ENCODE measurements around the gene FGF8. TPM values are rescaled to one million over a fixed set of nuclear protein-coding genes. Genes with fewer than 3 reads are reported as not detected.

FGF8 gene
- total and polyA plus RNA-seq, 2 of the 13 experiments (the other 11 are each of a cell fraction or from before 2014, with no cell fraction given), result not detected

DNA sequence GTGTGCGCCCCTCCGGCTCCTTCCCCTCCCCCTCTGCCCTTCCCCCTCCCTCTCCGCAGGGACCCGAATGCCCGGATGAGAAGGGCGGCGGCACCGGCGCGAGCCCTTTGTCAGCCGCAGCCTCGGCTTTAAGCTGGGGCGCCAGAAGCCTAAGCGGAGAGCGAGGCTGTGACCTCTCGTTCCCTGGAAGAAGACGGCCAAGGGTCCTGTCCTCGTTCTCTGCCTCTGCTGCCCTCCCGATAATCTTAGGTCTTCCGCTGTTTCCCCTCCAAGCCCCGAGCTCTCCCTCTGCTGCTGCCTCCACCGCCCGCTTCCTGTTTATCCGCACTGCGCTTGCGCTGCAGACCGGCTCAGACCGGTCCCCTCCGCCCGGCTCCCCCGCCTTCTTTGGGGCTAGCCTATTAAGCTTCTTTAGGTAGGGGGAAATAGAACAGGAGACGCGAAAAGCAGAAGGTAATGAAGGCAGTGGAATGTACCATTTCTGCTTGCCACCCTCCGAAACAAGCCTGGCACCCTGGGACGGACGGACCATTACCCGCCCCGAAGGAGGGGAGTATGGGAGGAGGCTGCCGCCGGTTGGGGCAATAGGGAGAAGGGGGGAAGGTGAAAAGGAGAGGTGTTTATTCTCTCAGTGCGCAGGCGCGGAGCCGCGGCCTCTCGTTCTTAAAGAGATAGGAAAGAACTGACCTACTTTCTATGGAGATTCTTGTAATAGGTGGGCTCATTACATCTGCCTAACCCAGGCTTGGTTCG, 42.4 kb upstream of the FGF8 start, which contains the start of gene OGA (continued):
- TF ChIP-seq, protein P1, sequence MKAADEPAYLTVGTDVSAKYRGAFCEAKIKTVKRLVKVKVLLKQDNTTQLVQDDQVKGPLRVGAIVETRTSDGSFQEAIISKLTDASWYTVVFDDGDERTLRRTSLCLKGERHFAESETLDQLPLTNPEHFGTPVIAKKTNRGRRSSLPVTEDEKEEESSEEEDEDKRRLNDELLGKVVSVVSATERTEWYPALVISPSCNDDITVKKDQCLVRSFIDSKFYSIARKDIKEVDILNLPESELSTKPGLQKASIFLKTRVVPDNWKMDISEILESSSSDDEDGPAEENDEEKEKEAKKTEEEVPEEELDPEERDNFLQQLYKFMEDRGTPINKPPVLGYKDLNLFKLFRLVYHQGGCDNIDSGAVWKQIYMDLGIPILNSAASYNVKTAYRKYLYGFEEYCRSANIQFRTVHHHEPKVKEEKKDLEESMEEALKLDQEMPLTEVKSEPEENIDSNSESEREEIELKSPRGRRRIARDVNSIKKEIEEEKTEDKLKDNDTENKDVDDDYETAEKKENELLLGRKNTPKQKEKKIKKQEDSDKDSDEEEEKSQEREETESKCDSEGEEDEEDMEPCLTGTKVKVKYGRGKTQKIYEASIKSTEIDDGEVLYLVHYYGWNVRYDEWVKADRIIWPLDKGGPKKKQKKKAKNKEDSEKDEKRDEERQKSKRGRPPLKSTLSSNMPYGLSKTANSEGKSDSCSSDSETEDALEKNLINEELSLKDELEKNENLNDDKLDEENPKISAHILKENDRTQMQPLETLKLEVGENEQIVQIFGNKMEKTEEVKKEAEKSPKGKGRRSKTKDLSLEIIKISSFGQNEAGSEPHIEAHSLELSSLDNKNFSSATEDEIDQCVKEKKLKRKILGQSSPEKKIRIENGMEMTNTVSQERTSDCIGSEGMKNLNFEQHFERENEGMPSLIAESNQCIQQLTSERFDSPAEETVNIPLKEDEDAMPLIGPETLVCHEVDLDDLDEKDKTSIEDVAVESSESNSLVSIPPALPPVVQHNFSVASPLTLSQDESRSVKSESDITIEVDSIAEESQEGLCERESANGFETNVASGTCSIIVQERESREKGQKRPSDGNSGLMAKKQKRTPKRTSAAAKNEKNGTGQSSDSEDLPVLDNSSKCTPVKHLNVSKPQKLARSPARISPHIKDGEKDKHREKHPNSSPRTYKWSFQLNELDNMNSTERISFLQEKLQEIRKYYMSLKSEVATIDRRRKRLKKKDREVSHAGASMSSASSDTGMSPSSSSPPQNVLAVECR (CRISPR knock-in tag; IDR thresholded peaks at IDR 0.05; ENCODE audit: borderline replicate concordance), result peak; percentile 88; the same call in 1 of the 2 replicates
- TF ChIP-seq, protein P2, sequence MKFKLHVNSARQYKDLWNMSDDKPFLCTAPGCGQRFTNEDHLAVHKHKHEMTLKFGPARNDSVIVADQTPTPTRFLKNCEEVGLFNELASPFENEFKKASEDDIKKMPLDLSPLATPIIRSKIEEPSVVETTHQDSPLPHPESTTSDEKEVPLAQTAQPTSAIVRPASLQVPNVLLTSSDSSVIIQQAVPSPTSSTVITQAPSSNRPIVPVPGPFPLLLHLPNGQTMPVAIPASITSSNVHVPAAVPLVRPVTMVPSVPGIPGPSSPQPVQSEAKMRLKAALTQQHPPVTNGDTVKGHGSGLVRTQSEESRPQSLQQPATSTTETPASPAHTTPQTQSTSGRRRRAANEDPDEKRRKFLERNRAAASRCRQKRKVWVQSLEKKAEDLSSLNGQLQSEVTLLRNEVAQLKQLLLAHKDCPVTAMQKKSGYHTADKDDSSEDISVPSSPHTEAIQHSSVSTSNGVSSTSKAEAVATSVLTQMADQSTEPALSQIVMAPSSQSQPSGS (CRISPR knock-in tag; IDR thresholded peaks at IDR 0.05), result 0 out of 2 replicates have a peak, but pooled peaks have one; percentile 4
- TF ChIP-seq CHD4 (IDR thresholded peaks at IDR 0.05; ENCODE audit: borderline replicate concordance, low read length) (no peak), ZBTB21 (CRISPR knock-in tag; IDR thresholded peaks at IDR 0.05) (no peak), ZNF230 (CRISPR knock-in tag; IDR thresholded peaks at IDR 0.05) (no peak), ZNF160 (CRISPR knock-in tag; IDR thresholded peaks at IDR 0.05) (peak; percentile 25; the same call in 1 of the 2 replicates), RXRA (CRISPR knock-in tag; IDR thresholded peaks at IDR 0.05) (peak; percentile 25), RXRB (CRISPR knock-in tag; IDR thresholded peaks at IDR 0.05; ENCODE audit: borderline replicate concordance) (0 out of 2 replicates have a peak, but pooled peaks have one; percentile 41), ZMYM3 (CRISPR knock-in tag; IDR thresholded peaks at IDR 0.05) (0 out of 2 replicates have a peak, but pooled peaks have one; percentile 6), MATR3 (CRISPR knock-in tag; IDR thresholded peaks at IDR 0.05) (no peak), CREM (IDR thresholded peaks at IDR 0.05) (peak; percentile 74), CREM (CRISPR knock-in tag; IDR thresholded peaks at IDR 0.05) (no peak), ZNF501 (CRISPR knock-in tag; IDR thresholded peaks at IDR 0.05) (peak; percentile 90), CBFB (CRISPR knock-in tag; IDR thresholded peaks at IDR 0.05) (peak; percentile 45; the same call in 1 of the 2 replicates), MYC (CRISPR knock-in tag; IDR thresholded peaks at IDR 0.05; ENCODE audit: borderline replicate concordance) (no peak; the same call in 1 of the 2 replicates)
- TF ChIP-seq, protein P3, sequence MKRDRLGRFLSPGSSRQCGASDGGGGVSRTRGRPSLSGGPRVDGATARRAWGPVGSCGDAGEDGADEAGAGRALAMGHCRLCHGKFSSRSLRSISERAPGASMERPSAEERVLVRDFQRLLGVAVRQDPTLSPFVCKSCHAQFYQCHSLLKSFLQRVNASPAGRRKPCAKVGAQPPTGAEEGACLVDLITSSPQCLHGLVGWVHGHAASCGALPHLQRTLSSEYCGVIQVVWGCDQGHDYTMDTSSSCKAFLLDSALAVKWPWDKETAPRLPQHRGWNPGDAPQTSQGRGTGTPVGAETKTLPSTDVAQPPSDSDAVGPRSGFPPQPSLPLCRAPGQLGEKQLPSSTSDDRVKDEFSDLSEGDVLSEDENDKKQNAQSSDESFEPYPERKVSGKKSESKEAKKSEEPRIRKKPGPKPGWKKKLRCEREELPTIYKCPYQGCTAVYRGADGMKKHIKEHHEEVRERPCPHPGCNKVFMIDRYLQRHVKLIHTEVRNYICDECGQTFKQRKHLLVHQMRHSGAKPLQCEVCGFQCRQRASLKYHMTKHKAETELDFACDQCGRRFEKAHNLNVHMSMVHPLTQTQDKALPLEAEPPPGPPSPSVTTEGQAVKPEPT (CRISPR knock-in tag; IDR thresholded peaks at IDR 0.05; ENCODE audit: low read depth), result no peak
- TF ChIP-seq, protein P4, sequence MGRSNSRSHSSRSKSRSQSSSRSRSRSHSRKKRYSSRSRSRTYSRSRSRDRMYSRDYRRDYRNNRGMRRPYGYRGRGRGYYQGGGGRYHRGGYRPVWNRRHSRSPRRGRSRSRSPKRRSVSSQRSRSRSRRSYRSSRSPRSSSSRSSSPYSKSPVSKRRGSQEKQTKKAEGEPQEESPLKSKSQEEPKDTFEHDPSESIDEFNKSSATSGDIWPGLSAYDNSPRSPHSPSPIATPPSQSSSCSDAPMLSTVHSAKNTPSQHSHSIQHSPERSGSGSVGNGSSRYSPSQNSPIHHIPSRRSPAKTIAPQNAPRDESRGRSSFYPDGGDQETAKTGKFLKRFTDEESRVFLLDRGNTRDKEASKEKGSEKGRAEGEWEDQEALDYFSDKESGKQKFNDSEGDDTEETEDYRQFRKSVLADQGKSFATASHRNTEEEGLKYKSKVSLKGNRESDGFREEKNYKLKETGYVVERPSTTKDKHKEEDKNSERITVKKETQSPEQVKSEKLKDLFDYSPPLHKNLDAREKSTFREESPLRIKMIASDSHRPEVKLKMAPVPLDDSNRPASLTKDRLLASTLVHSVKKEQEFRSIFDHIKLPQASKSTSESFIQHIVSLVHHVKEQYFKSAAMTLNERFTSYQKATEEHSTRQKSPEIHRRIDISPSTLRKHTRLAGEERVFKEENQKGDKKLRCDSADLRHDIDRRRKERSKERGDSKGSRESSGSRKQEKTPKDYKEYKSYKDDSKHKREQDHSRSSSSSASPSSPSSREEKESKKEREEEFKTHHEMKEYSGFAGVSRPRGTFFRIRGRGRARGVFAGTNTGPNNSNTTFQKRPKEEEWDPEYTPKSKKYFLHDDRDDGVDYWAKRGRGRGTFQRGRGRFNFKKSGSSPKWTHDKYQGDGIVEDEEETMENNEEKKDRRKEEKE (IDR thresholded peaks at IDR 0.05), result no peak
- TF ChIP-seq, protein P5, sequence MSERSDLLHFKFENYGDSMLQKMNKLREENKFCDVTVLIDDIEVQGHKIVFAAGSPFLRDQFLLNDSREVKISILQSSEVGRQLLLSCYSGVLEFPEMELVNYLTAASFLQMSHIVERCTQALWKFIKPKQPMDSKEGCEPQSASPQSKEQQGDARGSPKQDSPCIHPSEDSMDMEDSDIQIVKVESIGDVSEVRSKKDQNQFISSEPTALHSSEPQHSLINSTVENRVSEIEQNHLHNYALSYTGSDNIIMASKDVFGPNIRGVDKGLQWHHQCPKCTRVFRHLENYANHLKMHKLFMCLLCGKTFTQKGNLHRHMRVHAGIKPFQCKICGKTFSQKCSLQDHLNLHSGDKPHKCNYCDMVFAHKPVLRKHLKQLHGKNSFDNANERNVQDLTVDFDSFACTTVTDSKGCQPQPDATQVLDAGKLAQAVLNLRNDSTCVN (CRISPR knock-in tag; IDR thresholded peaks at IDR 0.05; ENCODE audit: borderline replicate concordance), result no peak
